K562 (cell line): ENCODE data around the gene PLAC1. TPM values are rescaled to one million over a fixed set of nuclear protein-coding genes. Genes with fewer than 3 reads are reported as not detected.

Source experiments
- ATAC-seq: fragments of 200-7000 bp; cut with Tn5 transposase; 3 replicates; pipeline ENCODE4 v1.9.1; 2020; ENCODE audit warnings: moderate library complexity
- BruUV-seq: library from RNA; stranded (reverse); fragments of 400-500 nt; replicated peaks from 2 replicates; lab custom pipeline; 2021; lab: Mats Ljungman, UMichigan
- CTCF ChIA-PET: fragments of 300-600 bp; formaldehyde crosslinking; extraction: SDS; loops from one replicate; lab custom pipeline; 2021; ENCODE audit warnings: low intra/inter-chr PET ratio; lab: Yijun Ruan, JAX
- POLR2A ChIA-PET: fragments of 300-600, 350-650 bp; sonication (Branson Sonifier 250); formaldehyde crosslinking; extraction: SDS; loops from one replicate; lab custom pipeline; 2021; ENCODE audit warnings: antibody characterized with exemption, inconsistent platforms; lab: Yijun Ruan, JAX
- DNase-seq, 4 experiments: peaks; one replicate each; pipeline versions ENCODE4 v3.0.0 to v3.0.0-alpha.2; 2011 to 2018; ENCODE audit warnings: low spot score in 3 of 4, mixed read lengths in 3 of 4; ENCODE audit errors: extremely low read depth in 1 of 4
- FAIRE-seq: peaks from 2 replicates; lab custom pipeline; 2011; peaks lifted over from hg19 to GRCh38; lab: Jason Lieb, UNC
- H2AFZ ChIP-seq: 2 replicates; pipeline ENCODE4 v1.6.0; 2011; ENCODE audit warnings: low read depth, low read length, control low read depth, inconsistent platforms
- H3K27ac ChIP-seq: fragments of 200-600 bp; 3 replicates; pipeline ENCODE4 v1.8.0; 2011; ENCODE audit warnings: low read depth, mild to moderate bottlenecking, control low read depth, inconsistent platforms, low read length, moderate library complexity, mixed read lengths; ENCODE audit errors: extremely low read depth
- H3K27me3 ChIP-seq, 2 experiments: fragments of 300-600 bp in 1 of 2; 2 replicates in 1 of 2; 3 replicates in 1 of 2; pipeline versions ENCODE4 v1.6.0 to v1.8.0; 2011; ENCODE audit warnings: inconsistent platforms in 2 of 2, low read length in 2 of 2, mild to moderate bottlenecking in 1 of 2, mixed read lengths in 1 of 2, moderate library complexity in 1 of 2; ENCODE audit not compliant: control insufficient read depth in 2 of 2, insufficient read depth in 2 of 2
- H3K36me3 ChIP-seq: fragments of 300-600 bp; 3 replicates; pipeline ENCODE4 v1.8.0; 2011; ENCODE audit warnings: mild to moderate bottlenecking, low read length, inconsistent platforms; ENCODE audit not compliant: control insufficient read depth, insufficient read depth
- H3K4me1 ChIP-seq, 2 experiments: fragments of 200-600 bp in 1 of 2; replicated peaks in 1 of 2; 2 replicates in 1 of 2; 3 replicates in 1 of 2; pipeline versions ENCODE4 v1.5.1 to v1.8.0; 2011; ENCODE audit warnings: inconsistent platforms in 2 of 2, low read length in 2 of 2, mild to moderate bottlenecking in 1 of 2, mixed read lengths in 1 of 2, moderate library complexity in 1 of 2; ENCODE audit not compliant: control insufficient read depth in 2 of 2, insufficient read depth in 2 of 2
- H3K4me2 ChIP-seq: 2 replicates; pipeline ENCODE4 v1.6.1; 2011; ENCODE audit warnings: low read length, control low read depth, inconsistent platforms, mixed read lengths; ENCODE audit not compliant: insufficient read depth
- H3K4me3 ChIP-seq: fragments of 200-600 bp; sonication (generic), shearing (Covaris generic); 2 replicates; pipeline ENCODE4 v1.5.1; 2016; ENCODE audit warnings: control low read depth, inconsistent platforms
- H3K79me2 ChIP-seq: fragments of 200-600 bp; 3 replicates; pipeline ENCODE4 v1.8.0; 2011; ENCODE audit warnings: low read length, inconsistent platforms; ENCODE audit not compliant: control insufficient read depth, insufficient read depth
- H3K9ac ChIP-seq, 2 experiments: 2 replicates each; pipeline versions ENCODE4 v1.6.0 to v1.6.1; 2011; ENCODE audit warnings: low read depth in 2 of 2, low read length in 2 of 2, control low read depth in 1 of 2, inconsistent platforms in 1 of 2, mild to moderate bottlenecking in 1 of 2, mixed read lengths in 1 of 2; ENCODE audit not compliant: insufficient read depth in 1 of 2
- H3K9me1 ChIP-seq: one replicate; pipeline ENCODE4 v1.6.0; 2011; ENCODE audit warnings: inconsistent platforms, mild to moderate bottlenecking, low read length, moderate library complexity; ENCODE audit not compliant: control insufficient read depth, insufficient read depth
- H3K9me3 ChIP-seq: replicated peaks from 2 replicates; pipeline ENCODE4 v1.5.1; 2011; ENCODE audit warnings: low read depth, low read length, inconsistent platforms; ENCODE audit not compliant: control insufficient read depth, insufficient read depth
- H4K20me1 ChIP-seq: replicated peaks from 2 replicates; pipeline ENCODE4 v1.6.1; 2011; ENCODE audit warnings: low read length, inconsistent platforms, mixed read lengths; ENCODE audit not compliant: control insufficient read depth, insufficient read depth
- CBX5 ChIP-seq: IDR thresholded peaks from 2 replicates; pipeline ENCODE4 v1.6.1; 2014; ENCODE audit warnings: low read depth, borderline replicate concordance
- CCNT2 ChIP-seq: IDR thresholded peaks from 2 replicates; pipeline ENCODE4 v1.6.1; 2011; ENCODE audit warnings: borderline replicate concordance, low read depth, mild to moderate bottlenecking, moderate library complexity, mixed read lengths, low read length; ENCODE audit not compliant: insufficient read length; ENCODE audit errors: extremely low read depth
- CEBPB ChIP-seq: fragments of 450-650 bp; IDR thresholded peaks from 2 replicates; pipeline ENCODE4 v1.6.1; 2016; ENCODE audit warnings: missing genetic modification characterization, missing compliant biosample characterization
- CEBPG ChIP-seq, 3 experiments: fragments of 200-800 bp in 1 of 3; sonication (Bioruptor generic) in 1 of 3; sonication (generic) in 1 of 3; formaldehyde crosslinking in 1 of 3; IDR thresholded peaks in 2 of 3; conservative IDR thresholded peaks in 1 of 3; 2 replicates each; pipeline versions ENCODE4 v1.6.1 to v1.8.0; 2016 to 2022; ENCODE audit warnings: missing compliant biosample characterization in 2 of 3, missing genetic modification characterization in 2 of 3, mild to moderate bottlenecking in 1 of 3, missing genetic modification reagents in 1 of 3
- CHD1 ChIP-seq: fragments of 200-600 bp; sonication (generic); IDR thresholded peaks from one replicate; pipeline ENCODE4 v1.6.1; 2012; ENCODE audit warnings: mild to moderate bottlenecking, moderate library complexity, low read length, inconsistent platforms
- CHD4 ChIP-seq: fragments of 200-600 bp; sonication (generic); IDR thresholded peaks from 3 replicates; pipeline ENCODE4 v1.6.1; 2012; ENCODE audit warnings: low read depth, mild to moderate bottlenecking, mixed read lengths, low read length, inconsistent platforms; ENCODE audit not compliant: insufficient read depth, insufficient replicate concordance, poor library complexity, severe bottlenecking
- KAT7 ChIP-seq: sonication (generic); formaldehyde crosslinking; IDR thresholded peaks from 2 replicates; pipeline ENCODE4 v1.8.0; 2022; ENCODE audit warnings: missing genetic modification reagents, mild to moderate bottlenecking, borderline replicate concordance
- MAZ ChIP-seq, 2 experiments: fragments of 450-650 bp in 1 of 2; sonication (generic) in 1 of 2; formaldehyde crosslinking; IDR thresholded peaks in 1 of 2; conservative IDR thresholded peaks in 1 of 2; 2 replicates each; pipeline versions ENCODE4 v1.4.0 to v1.5.0; 2020; ENCODE audit warnings: mild to moderate bottlenecking in 1 of 2, missing genetic modification reagents in 1 of 2
- MEIS2 ChIP-seq: fragments of 450-650 bp; IDR thresholded peaks from 2 replicates; pipeline ENCODE4 v1.6.1; 2014; ENCODE audit warnings: mild to moderate bottlenecking; ENCODE audit not compliant: partially characterized antibody
- NFIX ChIP-seq: fragments of 250-450 bp; sonication (Bioruptor Pico); IDR thresholded peaks from 2 replicates; pipeline ENCODE4 v1.4.0; 2020; ENCODE audit warnings: low read depth, mild to moderate bottlenecking, moderate library complexity
- SMC3 ChIP-seq: conservative IDR thresholded peaks from 2 replicates; pipeline ENCODE4 v1.6.1; 2011; ENCODE audit warnings: low read depth, low read length, improper control_type of control experiment; ENCODE audit not compliant: insufficient read depth
- TRIM28 ChIP-seq: fragments of 450-650 bp; IDR thresholded peaks from 2 replicates; pipeline ENCODE4 v1.6.1; 2017
- ZNF146 ChIP-seq: IDR thresholded peaks from one replicate; pipeline ENCODE4 v1.6.1; 2018; ENCODE audit warnings: missing compliant biosample characterization; ENCODE audit not compliant: unreplicated experiment
- WGBS: fragments of 100-300 bp; shearing (Covaris generic); methylation state at CpG from one replicate; pipeline ENCODE4 v1.1.6; 2016; ENCODE audit warnings: low coverage, mixed read lengths; ENCODE audit not compliant: insufficient coverage; ENCODE audit errors: missing lambda C conversion rate; 5-methylcytosine and 5-hydroxymethylcytosine counted together
- in situ Hi-C: fragments of 300-500 bp; cut with MboI; formaldehyde crosslinking; loops from 4 replicates; pipeline ENCODE4 v1.15.0; 2018; ENCODE audit warnings: inconsistent platforms, mixed read lengths
- intact Hi-C: fragments of 100-400 bp; cut with micrococcal nuclease; formaldehyde crosslinking; loops from 2 replicates; pipeline ENCODE4 v1.14.2; 2022
- polyA plus RNA-seq, 8 experiments: library from polyadenylated mRNA; depleted of rRNA in 4 of 8; stranded (reverse) in 5 of 8; unstranded in 3 of 8; fragments of >200 nt; fragmentation: Nextera tagmentation in 2 of 8; fragmentation: Illumina TruSeq in 1 of 8; extraction: Ambion mirVana in 2 of 8; extraction: Trizol in 1 of 8; gene quantifications; 2 replicates each; pipeline versions ENCODE4 v1.2.1 to v1.2.3, GENCODE V29; 2011 to 2014; ENCODE audit warnings: inconsistent platforms in 1 of 8, missing spikeins in 1 of 8
- total RNA-seq, 7 experiments: library from RNA; depleted of rRNA in 6 of 7; stranded (reverse); fragments of >200 nt in 6 of 7; fragmentation: Illumina TruSeq in 2 of 7; extraction: Trizol in 2 of 7; gene quantifications; 2 replicates each; pipeline versions ENCODE4 v1.2.1 to v1.2.3, GENCODE V29; 2011 to 2021; ENCODE audit warnings: low replicate concordance in 1 of 7
- TF ChIP-seq, protein P1 (sequence below): fragments of 450-650 bp; formaldehyde crosslinking; conservative IDR thresholded peaks from 2 replicates; pipeline ENCODE4 v1.4.0; 2022; ENCODE audit warnings: mild to moderate bottlenecking, missing genetic modification characterization
- TF ChIP-seq, protein P2 (sequence below): fragments of 250-450 bp; sonication (Bioruptor Pico); IDR thresholded peaks from 2 replicates; pipeline ENCODE4 v1.5.0; 2022; ENCODE audit warnings: mild to moderate bottlenecking

Gene PLAC1
- total and polyA plus RNA-seq, 9 of the 15 experiments (the other 6 are each of a cell fraction or from before 2014, with no cell fraction given), result 0.82 to 9.1 (median 1.7) TPM

DNA sequence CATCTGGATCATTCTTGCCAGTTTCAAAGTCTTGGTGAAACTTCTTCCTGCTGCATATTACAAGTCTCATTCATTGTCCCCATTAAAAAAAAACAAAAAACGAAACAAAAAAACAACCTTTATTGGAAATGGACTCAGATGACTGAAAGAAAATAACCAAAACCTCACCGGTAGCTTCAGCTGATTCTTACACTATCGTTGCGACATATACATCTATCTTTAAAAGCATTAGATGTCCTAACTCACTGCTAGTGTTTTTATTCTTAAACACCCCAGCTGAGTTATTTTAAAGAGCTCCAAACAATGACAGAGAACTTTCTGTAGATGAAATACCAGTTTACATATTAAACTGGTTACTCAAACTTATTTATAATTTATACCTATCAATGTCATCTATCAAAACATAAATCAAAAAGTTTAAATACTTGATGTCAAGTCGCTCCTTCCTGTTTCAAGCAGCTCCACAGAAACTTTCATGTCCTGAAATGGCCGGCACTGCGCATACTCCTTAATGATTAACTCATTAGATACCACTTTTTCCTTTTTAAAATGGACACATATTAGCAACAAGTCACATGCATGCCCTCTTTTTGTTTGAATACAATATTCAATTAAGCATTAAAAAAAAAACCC, 111.1 kb downstream of the PLAC1 start:
- WGBS, result 63% methylated on average over 7 of the region's 7 CpGs
- H3K27ac ChIP-seq, result no peak overlapping the region
- H3K27me3 ChIP-seq, result no peaks in the 10 kb centered on the region
- intact Hi-C loops, result no loop called here
- H3K79me2 ChIP-seq, result peaks cover 16% of the 10 kb centered on the region
- in situ Hi-C loops, result no loop called here
- H3K4me2 ChIP-seq, result no peak overlapping the region; the same call in 1 of the 2 replicates
- H3K4me1 ChIP-seq, result peaks cover 2 to 23% of the 10 kb centered on the region in 2 experiments; a peak in 4 of 5 replicates
- no peaks in the 10 kb centered on the region for H4K20me1 ChIP-seq
- no peak overlapping the region for H3K4me3 ChIP-seq
- no peak for DNase-seq
- 0 out of 2 replicates have a peak, but pooled peaks cover 2% of the 10 kb centered on the region for H3K9me3 ChIP-seq
- no peak for ATAC-seq
- FAIRE-seq, result no peak
- no peak overlapping the region for H2AFZ ChIP-seq
- H3K9ac ChIP-seq, result peak overlapping the region in 1 of 2 experiments; percentile 84; a peak in 1 of 4 replicates
- ChIA-PET CTCF (no interaction called here), POLR2A (no interaction called here)
- H3K9me1 ChIP-seq, result no peaks in the 10 kb centered on the region
- no TSS peak for BruUV-seq
- peaks cover 8% of the 10 kb centered on the region; the same call in 1 of the 3 replicates for H3K36me3 ChIP-seq
- TF ChIP-seq, protein P1, sequence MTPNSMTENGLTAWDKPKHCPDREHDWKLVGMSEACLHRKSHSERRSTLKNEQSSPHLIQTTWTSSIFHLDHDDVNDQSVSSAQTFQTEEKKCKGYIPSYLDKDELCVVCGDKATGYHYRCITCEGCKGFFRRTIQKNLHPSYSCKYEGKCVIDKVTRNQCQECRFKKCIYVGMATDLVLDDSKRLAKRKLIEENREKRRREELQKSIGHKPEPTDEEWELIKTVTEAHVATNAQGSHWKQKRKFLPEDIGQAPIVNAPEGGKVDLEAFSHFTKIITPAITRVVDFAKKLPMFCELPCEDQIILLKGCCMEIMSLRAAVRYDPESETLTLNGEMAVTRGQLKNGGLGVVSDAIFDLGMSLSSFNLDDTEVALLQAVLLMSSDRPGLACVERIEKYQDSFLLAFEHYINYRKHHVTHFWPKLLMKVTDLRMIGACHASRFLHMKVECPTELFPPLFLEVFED (CRISPR knock-in tag), result no peak
- TF ChIP-seq, protein P2, sequence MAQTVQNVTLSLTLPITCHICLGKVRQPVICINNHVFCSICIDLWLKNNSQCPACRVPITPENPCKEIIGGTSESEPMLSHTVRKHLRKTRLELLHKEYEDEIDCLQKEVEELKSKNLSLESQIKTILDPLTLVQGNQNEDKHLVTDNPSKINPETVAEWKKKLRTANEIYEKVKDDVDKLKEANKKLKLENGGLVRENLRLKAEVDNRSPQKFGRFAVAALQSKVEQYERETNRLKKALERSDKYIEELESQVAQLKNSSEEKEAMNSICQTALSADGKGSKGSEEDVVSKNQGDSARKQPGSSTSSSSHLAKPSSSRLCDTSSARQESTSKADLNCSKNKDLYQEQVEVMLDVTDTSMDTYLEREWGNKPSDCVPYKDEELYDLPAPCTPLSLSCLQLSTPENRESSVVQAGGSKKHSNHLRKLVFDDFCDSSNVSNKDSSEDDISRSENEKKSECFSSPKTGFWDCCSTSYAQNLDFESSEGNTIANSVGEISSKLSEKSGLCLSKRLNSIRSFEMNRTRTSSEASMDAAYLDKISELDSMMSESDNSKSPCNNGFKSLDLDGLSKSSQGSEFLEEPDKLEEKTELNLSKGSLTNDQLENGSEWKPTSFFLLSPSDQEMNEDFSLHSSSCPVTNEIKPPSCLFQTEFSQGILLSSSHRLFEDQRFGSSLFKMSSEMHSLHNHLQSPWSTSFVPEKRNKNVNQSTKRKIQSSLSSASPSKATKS (CRISPR knock-in tag), result no peak
- TF ChIP-seq CEBPG (CRISPR knock-in tag; IDR thresholded peaks at IDR 0.05) (no peak), CEBPG (tag; conservative IDR thresholded peaks at IDR 0.05 in 1 of 2, IDR thresholded peaks at IDR 0.05 in 1 of 2) (peak in 1 of 2 experiments; percentile 62; a peak in 2 of 4 replicates), CHD1 (no peak), CBX5 (no peak), TRIM28 (no peak), MEIS2 (peak; percentile 52), KAT7 (CRISPR knock-in tag) (no peak), CHD4 (no peak), SMC3 (no peak), CCNT2 (no peak), NFIX (CRISPR knock-in tag) (no peak), ZNF146 (no peak), CEBPB (tag) (peak; percentile 73), MAZ (CRISPR knock-in tag; conservative IDR thresholded peaks at IDR 0.05 in 1 of 2, IDR thresholded peaks at IDR 0.05 in 1 of 2) (no peak)
